GM12874 (cell line): ENCODE data around the gene RAB14.

Source experiments
- TF ChIP-seq, protein P1 (sequence below): IDR thresholded peaks from 2 replicates; pipeline ENCODE4 v1.5.1; 2011; ENCODE audit warnings: low read depth, mild to moderate bottlenecking, control low read depth, low read length, moderate library complexity; ENCODE audit not compliant: insufficient read depth

Gene RAB14

DNA sequence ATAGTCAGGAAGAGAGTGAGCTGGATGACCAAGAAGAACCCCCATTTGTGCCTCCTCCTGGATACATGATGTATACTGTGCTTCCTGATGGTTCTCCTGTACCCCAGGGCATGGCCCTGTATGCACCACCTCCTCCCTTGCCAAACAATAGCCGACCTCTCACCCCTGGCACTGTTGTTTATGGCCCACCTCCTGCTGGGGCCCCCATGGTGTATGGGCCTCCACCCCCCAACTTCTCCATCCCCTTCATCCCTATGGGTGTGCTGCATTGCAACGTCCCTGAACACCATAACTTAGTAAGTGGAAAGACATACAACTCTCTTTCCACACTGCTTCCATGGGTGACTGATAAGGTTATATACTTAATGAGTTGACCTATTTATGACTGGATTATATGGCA is 51.5 kb downstream of the RAB14 start:
- TF ChIP-seq, protein P1, sequence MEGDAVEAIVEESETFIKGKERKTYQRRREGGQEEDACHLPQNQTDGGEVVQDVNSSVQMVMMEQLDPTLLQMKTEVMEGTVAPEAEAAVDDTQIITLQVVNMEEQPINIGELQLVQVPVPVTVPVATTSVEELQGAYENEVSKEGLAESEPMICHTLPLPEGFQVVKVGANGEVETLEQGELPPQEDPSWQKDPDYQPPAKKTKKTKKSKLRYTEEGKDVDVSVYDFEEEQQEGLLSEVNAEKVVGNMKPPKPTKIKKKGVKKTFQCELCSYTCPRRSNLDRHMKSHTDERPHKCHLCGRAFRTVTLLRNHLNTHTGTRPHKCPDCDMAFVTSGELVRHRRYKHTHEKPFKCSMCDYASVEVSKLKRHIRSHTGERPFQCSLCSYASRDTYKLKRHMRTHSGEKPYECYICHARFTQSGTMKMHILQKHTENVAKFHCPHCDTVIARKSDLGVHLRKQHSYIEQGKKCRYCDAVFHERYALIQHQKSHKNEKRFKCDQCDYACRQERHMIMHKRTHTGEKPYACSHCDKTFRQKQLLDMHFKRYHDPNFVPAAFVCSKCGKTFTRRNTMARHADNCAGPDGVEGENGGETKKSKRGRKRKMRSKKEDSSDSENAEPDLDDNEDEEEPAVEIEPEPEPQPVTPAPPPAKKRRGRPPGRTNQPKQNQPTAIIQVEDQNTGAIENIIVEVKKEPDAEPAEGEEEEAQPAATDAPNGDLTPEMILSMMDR: no peak

DNA sequence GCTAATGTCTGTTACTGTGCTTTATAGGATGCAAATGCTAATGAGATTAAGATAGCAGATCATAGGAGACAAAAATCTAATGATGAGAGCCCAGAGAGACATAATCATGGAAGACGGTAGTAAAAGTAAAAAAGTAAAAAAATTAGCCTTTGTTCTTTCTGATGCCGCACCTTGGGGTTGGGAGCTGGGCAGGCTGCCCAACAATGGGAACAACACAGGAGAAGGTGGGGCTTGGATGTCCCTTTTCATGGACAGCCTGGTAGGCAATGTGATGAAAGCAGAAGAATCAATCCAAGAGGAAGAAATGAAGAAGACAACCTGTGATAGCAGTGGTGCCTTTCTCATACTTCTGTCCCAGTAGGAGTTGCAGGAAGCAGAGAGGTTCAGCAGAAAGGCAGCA is 57.2 kb downstream of the RAB14 start:
- TF ChIP-seq, protein P1: no peak

DNA sequence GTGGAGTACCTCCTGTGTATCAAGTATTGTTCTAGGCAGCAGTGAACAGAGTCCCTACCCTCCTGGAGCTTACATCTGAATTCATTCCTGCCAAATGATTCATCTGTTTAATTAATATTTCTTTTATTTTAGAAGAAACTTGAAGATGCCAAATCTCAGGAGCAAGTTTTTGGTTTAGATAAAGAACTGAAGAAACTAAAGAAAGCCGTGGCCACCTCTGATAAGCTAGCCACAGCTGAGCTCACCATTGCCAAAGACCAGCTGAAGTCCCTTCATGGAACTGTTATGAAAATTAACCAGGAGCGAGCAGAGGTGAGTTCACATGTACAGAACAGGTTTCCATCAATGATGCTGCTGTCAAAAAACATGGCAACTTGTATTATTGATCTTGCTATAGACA is 57.9 kb downstream of the RAB14 start:
- TF ChIP-seq, protein P1: no peak

DNA sequence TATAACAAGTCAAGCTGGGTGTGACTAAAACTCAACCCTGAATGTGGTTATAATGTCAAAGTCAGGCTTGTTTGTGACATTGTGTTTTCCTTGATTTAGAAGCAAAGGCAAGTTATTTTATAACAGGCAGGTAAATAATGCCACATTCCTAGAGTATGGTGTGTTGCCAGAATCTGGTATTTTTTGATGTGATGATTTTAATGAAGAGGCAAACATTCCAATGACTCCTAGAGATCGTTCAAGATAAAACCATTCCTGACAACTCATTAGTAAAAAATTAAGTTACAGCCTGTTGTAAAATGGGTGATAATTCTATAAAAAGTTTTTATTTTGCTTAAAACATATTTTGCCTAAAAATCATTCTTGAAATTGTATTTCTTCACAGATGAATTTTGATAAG is 60.0 kb downstream of the RAB14 start:
- TF ChIP-seq, protein P1: no peak

DNA sequence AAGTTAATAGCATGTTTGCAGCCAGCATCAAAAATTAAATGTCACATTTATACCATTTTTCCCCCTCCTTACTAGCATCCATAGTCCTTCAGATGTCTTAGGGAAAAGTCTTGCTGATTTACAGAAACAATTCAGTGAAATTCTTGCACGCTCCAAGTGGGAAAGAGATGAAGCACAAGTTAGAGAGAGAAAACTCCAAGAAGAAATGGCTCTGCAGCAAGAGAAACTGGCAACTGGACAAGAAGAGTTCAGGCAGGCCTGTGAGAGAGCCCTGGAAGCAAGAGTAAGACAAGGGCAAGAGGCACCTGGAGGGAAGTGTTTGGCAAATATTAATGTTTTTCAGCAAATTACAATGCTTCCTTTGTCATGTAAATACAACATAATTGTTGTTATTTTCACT is 60.4 kb downstream of the RAB14 start:
- TF ChIP-seq, protein P1: no peak

DNA sequence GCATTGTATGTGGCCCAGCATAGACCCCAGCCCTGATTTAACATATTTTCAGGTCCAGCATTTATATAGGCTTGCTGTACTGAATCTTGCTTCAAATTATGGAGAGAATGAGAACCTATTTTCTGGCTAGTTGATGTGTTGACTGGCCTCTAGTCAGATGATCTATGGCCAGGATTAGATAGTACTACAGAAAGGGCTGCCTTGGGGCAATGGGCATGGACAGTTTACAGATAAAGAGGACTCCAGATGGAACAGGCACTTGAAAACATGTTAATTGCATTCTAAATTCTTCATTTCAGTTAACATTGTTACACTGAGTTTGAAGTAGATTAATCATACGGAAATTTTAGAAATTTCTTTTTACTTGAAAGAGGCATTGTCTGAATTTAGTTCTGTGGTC is 61.5 kb downstream of the RAB14 start:
- TF ChIP-seq, protein P1: no peak

DNA sequence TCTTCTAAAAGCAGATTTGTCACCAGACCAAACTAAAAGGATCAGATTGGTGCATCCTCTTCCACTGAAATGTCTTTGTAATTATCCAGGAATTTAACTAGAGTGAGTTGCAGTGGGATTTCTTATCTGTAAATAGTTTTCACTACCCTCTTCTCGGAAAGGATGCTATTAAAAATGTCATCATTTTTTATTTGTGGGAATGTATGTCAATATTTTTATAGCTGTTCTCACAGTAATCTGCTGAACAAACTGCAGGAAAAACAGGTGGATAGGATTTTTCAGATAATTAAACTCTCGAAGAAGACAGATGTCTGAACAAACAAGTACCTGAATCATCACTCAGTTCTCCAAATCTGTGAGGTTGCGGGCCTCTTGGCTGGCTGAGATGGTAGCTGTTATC is 62.7 kb downstream of the RAB14 start:
- TF ChIP-seq, protein P1: no peak

DNA sequence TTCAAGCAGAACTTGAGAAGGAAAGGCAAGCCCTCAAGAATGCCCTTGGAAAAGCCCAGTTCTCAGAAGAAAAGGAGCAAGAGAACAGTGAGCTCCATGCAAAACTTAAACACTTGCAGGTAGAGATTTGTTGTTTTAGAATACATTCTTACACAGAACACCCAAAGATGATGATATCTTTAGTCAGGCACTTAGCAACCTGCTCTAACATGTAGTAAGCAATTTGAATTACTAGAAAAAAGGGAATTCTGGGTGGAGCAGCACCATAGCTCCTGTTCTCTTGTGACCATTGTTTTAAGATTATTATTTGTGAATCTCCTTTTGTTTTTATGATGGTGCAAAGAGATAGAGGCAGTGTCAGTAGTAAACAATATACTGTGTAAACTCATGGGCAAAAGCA is 63.1 kb downstream of the RAB14 start:
- TF ChIP-seq, protein P1: no peak
